Endothelial cell of umbilical vein (primary cell): ENCODE data around the gene DRD4. TPM values are rescaled to one million over a fixed set of nuclear protein-coding genes. Genes with fewer than 3 reads are reported as not detected.
"Not testable (repeated sequence)": the region's sequence is repeated elsewhere in the genome, so short reads cannot be mapped to it uniquely, and the experiment has no call there.

ENCODE experiments used
- BruUV-seq: library from RNA; stranded (reverse); fragments of 400-500 nt; replicated peaks from 2 replicates; lab custom pipeline; 2021; lab: Mats Ljungman, UMichigan
- CTCF ChIA-PET: fragments of 300-600, 350-600 bp; sonication (Branson Sonifier 250); formaldehyde crosslinking; loops from one replicate; lab custom pipeline; 2021; ENCODE audit warnings: antibody characterized with exemption, inconsistent platforms; lab: Charles Lee
- POLR2A ChIA-PET: fragments of 300-600, 350-600 bp; sonication (Branson Sonifier 250); formaldehyde crosslinking; loops from one replicate; lab custom pipeline; 2021; ENCODE audit warnings: antibody characterized with exemption, inconsistent platforms; lab: Charles Lee
- DNase-seq: peaks from one replicate; pipeline ENCODE4 v3.0.0-alpha.2; 2011; ENCODE audit warnings: low read depth, low spot score
- FAIRE-seq: peaks from 2 replicates; lab custom pipeline; 2011; peaks lifted over from hg19 to GRCh38; lab: Jason Lieb, UNC
- H2AFZ ChIP-seq: 2 replicates; pipeline ENCODE4 v1.6.0; 2012; ENCODE audit warnings: low read depth, low read length, control low read depth, inconsistent platforms
- H3K27ac ChIP-seq: 2 replicates; pipeline ENCODE4 v1.5.1; 2011; ENCODE audit warnings: low read depth, mild to moderate bottlenecking, control low read depth, low read length, moderate library complexity; ENCODE audit not compliant: insufficient read depth
- H3K27me3 ChIP-seq, 2 experiments: 2 replicates each; pipeline versions ENCODE4 v1.6.0 to v1.6.1; 2011; ENCODE audit warnings: low read length in 2 of 2, mixed read lengths in 1 of 2; ENCODE audit not compliant: control insufficient read depth in 2 of 2, insufficient read depth in 2 of 2
- H3K36me3 ChIP-seq, 2 experiments: 2 replicates in 1 of 2; 3 replicates in 1 of 2; pipeline ENCODE4 v1.5.1; 2011; ENCODE audit warnings: low read length in 2 of 2, mild to moderate bottlenecking in 1 of 2, moderate library complexity in 1 of 2; ENCODE audit not compliant: control insufficient read depth in 2 of 2, insufficient read depth in 2 of 2; ENCODE audit errors: extremely low read depth in 1 of 2
- H3K4me1 ChIP-seq: 3 replicates; pipeline ENCODE4 v1.5.1; 2011; ENCODE audit warnings: mild to moderate bottlenecking, low read length; ENCODE audit not compliant: control insufficient read depth, insufficient read depth; ENCODE audit errors: extremely low read depth
- H3K4me2 ChIP-seq: 2 replicates; pipeline ENCODE4 v1.6.1; 2011; ENCODE audit warnings: low read length, control low read depth, mixed read lengths; ENCODE audit not compliant: insufficient read depth
- H3K4me3 ChIP-seq, 3 experiments: fragments of 200-600 bp in 1 of 3; sonication (generic), shearing (Covaris generic) in 1 of 3; replicated peaks in 1 of 3; 2 replicates each; pipeline ENCODE4 v1.5.1; 2011 to 2016; ENCODE audit warnings: control low read depth in 3 of 3, low read length in 3 of 3, mild to moderate bottlenecking in 2 of 3, inconsistent platforms in 1 of 3, low read depth in 1 of 3, moderate library complexity in 1 of 3; ENCODE audit not compliant: insufficient read depth in 1 of 3
- H3K79me2 ChIP-seq: 2 replicates; pipeline ENCODE4 v1.6.0; 2012; ENCODE audit warnings: low read length, inconsistent platforms; ENCODE audit not compliant: control insufficient read depth, insufficient read depth
- H3K9ac ChIP-seq: replicated peaks from 2 replicates; pipeline ENCODE3; 2011; ENCODE audit warnings: low read length, control low read depth; ENCODE audit not compliant: insufficient read depth; ENCODE audit errors: extremely low read depth
- H3K9me1 ChIP-seq: replicated peaks from 3 replicates; pipeline ENCODE4 v1.6.0; 2011; ENCODE audit warnings: mild to moderate bottlenecking, low read length; ENCODE audit not compliant: control insufficient read depth, insufficient read depth; ENCODE audit errors: extremely low read depth
- H3K9me3 ChIP-seq: replicated peaks from 2 replicates; pipeline ENCODE4 v1.5.1; 2012; ENCODE audit warnings: low read length, inconsistent platforms; ENCODE audit not compliant: control insufficient read depth, insufficient read depth
- H4K20me1 ChIP-seq: replicated peaks from 2 replicates; pipeline ENCODE3; 2011; ENCODE audit warnings: mild to moderate bottlenecking, low read length; ENCODE audit not compliant: control insufficient read depth, insufficient read depth; ENCODE audit errors: extremely low read depth
- EZH2 ChIP-seq: IDR thresholded peaks from 2 replicates; pipeline ENCODE4 v1.6.1; 2012; ENCODE audit warnings: borderline replicate concordance, low read depth, mild to moderate bottlenecking, moderate library complexity, low read length, inconsistent platforms; ENCODE audit not compliant: severe bottlenecking
- FOS ChIP-seq: IDR thresholded peaks from 2 replicates; pipeline ENCODE4 v1.6.1; 2011; ENCODE audit warnings: mild to moderate bottlenecking, low read length, moderate library complexity, borderline replicate concordance; ENCODE audit not compliant: insufficient read depth
- GATA2 ChIP-seq: IDR thresholded peaks from 2 replicates; pipeline ENCODE4 v1.7.0; 2011; ENCODE audit warnings: low read depth, mild to moderate bottlenecking, moderate library complexity, mixed read lengths, low read length; ENCODE audit not compliant: insufficient read length, insufficient read depth
- JUN ChIP-seq: IDR thresholded peaks from 2 replicates; pipeline ENCODE4 v1.6.1; 2011; ENCODE audit warnings: borderline replicate concordance, low read depth; ENCODE audit not compliant: insufficient read length, insufficient read depth
- MAX ChIP-seq: IDR thresholded peaks from 2 replicates; pipeline ENCODE4 v1.6.1; 2011; ENCODE audit not compliant: insufficient read depth, insufficient read length
- MYC ChIP-seq: IDR thresholded peaks from one replicate; pipeline ENCODE4 v1.6.1; 2011; ENCODE audit warnings: mild to moderate bottlenecking, low read depth, low read length
- POLR2A ChIP-seq: IDR thresholded peaks from 2 replicates; pipeline ENCODE4 v1.6.1; 2012; ENCODE audit warnings: low read depth, mild to moderate bottlenecking, control low read depth, low read length
- POLR2AphosphoS5 ChIP-seq: IDR thresholded peaks from 2 replicates; pipeline ENCODE4 v1.6.1; 2012; ENCODE audit warnings: low read depth, mild to moderate bottlenecking, control low read depth, low read length, moderate library complexity; ENCODE audit not compliant: insufficient read depth
- dilution Hi-C: fragments of 300-500 bp; cut with MboI; formaldehyde crosslinking; loops from one replicate; pipeline ENCODE4 v1.15.0; 2019; ENCODE audit warnings: low sequenced_read_pairs; ENCODE audit not compliant: extremely low pct_ligation_motif_present
- intact Hi-C: fragments of 100-400 bp; cut with micrococcal nuclease; formaldehyde crosslinking; loops from one replicate; pipeline ENCODE4 v1.10.0; 2022
- polyA plus RNA-seq, 4 experiments: library from polyadenylated mRNA; depleted of rRNA in 3 of 4; stranded (reverse) in 3 of 4; unstranded in 1 of 4; fragments of >200 nt; gene quantifications; 2 replicates each; pipeline versions ENCODE4 v1.2.1 to v1.2.3, GENCODE V29; 2011 to 2012; ENCODE audit warnings: missing spikeins in 1 of 4
- total RNA-seq: library from RNA; stranded (reverse); gene quantifications from 2 replicates; pipeline ENCODE4 v1.2.3, GENCODE V29; 2021
- TF ChIP-seq, protein P1 (sequence below), 2 donors: IDR thresholded peaks; 1 replicate in 1 of 2; 2 replicates in 1 of 2; pipeline ENCODE4 v1.5.1; 2011; ENCODE audit warnings: low read length in 2 of 2, mild to moderate bottlenecking in 2 of 2, moderate library complexity in 2 of 2, control low read depth in 1 of 2, inconsistent platforms in 1 of 2, low read depth in 1 of 2; ENCODE audit not compliant: insufficient read depth in 1 of 2; ENCODE audit errors: extremely low read depth in 1 of 2

DRD4 gene
- total and polyA plus RNA-seq, 2 donors (not counting 3 experiments of a cell fraction or from before 2014, with no cell fraction given): 0.24 TPM; not detected in 1

DNA sequence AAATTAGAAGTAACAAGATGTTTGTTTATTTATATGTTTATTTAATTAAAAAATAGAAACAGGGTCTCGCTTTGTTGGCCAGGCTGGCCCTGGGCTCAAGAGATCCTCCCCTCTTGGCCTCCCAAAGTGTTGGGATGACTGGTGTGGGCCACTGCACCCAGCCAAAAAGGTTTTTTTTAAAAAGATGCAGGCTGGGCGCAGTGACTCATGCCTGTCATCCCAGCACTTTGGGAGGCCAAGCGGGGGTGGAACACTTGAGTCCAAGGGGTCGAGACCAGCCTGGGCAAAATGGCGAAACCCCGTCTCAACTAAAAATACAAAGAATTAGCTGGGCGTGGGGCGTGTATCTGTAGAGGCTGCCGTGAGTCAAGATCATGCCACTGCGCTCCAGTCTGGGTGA lies 13.4 kb downstream of the DRD4 start:
- Histone ChIP-seq H3K27ac (no peak overlapping the region), H3K4me3 (no peak overlapping the region), H3K9ac (no peak overlapping the region), H3K79me2 (no peaks in the 10 kb centered on the region), H3K9me1 (no peaks in the 10 kb centered on the region), H3K4me1 (no peaks in the 10 kb centered on the region), H3K27me3 (no peaks in the 10 kb centered on the region), H3K36me3 (peaks cover 0 to 12% of the 10 kb centered on the region in 2 experiments), H3K4me2 (no peak overlapping the region), H4K20me1 (no peaks in the 10 kb centered on the region), H2AFZ (no peak overlapping the region), H3K9me3 (no peaks in the 10 kb centered on the region)
- dilution Hi-C loops (no loop called here), intact Hi-C loops (no loop called here)
- ChIA-PET CTCF (no interaction called here), POLR2A (no interaction called here)
- TF ChIP-seq MYC: no peak
- TF ChIP-seq, protein P1, sequence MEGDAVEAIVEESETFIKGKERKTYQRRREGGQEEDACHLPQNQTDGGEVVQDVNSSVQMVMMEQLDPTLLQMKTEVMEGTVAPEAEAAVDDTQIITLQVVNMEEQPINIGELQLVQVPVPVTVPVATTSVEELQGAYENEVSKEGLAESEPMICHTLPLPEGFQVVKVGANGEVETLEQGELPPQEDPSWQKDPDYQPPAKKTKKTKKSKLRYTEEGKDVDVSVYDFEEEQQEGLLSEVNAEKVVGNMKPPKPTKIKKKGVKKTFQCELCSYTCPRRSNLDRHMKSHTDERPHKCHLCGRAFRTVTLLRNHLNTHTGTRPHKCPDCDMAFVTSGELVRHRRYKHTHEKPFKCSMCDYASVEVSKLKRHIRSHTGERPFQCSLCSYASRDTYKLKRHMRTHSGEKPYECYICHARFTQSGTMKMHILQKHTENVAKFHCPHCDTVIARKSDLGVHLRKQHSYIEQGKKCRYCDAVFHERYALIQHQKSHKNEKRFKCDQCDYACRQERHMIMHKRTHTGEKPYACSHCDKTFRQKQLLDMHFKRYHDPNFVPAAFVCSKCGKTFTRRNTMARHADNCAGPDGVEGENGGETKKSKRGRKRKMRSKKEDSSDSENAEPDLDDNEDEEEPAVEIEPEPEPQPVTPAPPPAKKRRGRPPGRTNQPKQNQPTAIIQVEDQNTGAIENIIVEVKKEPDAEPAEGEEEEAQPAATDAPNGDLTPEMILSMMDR (IDR thresholded peaks at IDR 0.05; ENCODE audit: extremely low read depth in 1 of 2, insufficient read depth in 1 of 2, low read depth in 1 of 2, low read length in 2 of 2): no peak
- TF ChIP-seq FOS: no peak
- TF ChIP-seq GATA2: no peak
- no peak for TF ChIP-seq MAX
- no peak for TF ChIP-seq JUN
- no peak for TF ChIP-seq EZH2
- no peak for TF ChIP-seq POLR2A
- TF ChIP-seq POLR2AphosphoS5: no peak
- no TSS peak for BruUV-seq
- DNase-seq: no peak
- FAIRE-seq: no peak

DNA sequence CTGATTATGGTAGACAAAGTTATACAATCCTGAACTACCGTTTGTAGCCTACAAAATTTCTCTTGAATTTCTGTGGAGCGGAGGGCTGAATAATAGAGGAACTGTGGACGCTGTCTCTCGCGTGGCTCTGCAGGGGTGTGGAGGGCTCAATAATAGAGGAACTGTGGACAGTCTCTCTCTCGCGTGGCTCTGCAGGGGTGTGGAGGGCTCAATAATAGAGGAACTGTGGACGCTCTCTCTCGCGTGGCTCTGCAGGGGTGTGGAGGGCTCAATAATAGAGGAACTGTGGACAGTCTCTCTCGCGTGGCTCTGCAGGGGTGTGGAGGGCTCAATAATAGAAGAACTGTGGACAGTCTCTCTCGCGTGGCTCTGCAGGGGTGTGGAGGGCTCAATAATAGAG lies 16.1 kb downstream of the DRD4 start:
- H4K20me1 ChIP-seq, H2AFZ ChIP-seq, H3K27me3 ChIP-seq, CTCF ChIA-PET, POLR2A ChIA-PET, H3K4me3 ChIP-seq, H3K79me2 ChIP-seq, H3K9me3 ChIP-seq, H3K9ac ChIP-seq, intact Hi-C loops, H3K4me2 ChIP-seq, BruUV-seq, H3K27ac ChIP-seq, H3K4me1 ChIP-seq, DNase-seq, H3K9me1 ChIP-seq, FAIRE-seq, dilution Hi-C loops: not testable (repeated sequence)
- peaks cover 0 to 23% of the 10 kb centered on the region in 2 experiments for H3K36me3 ChIP-seq
